Lower lobe of right lung (tissue), 2 donors: ENCODE results near the gene RBFOX2. TPM values are rescaled to one million over a fixed set of nuclear protein-coding genes. Genes with fewer than 3 reads are reported as not detected.

ENCODE experiments used
- ATAC-seq, 2 donors: fragments of 200-7000 bp; cut with Tn5 transposase; one replicate each; pipeline ENCODE4 v1.9.1; 2020 to 2022; ENCODE audit warnings: mild to moderate bottlenecking in 2 of 2, moderate library complexity in 2 of 2
- DNase-seq: peaks from one replicate; pipeline ENCODE4 v3.0.0-alpha.2; 2020
- H3K27ac ChIP-seq: fragments of 200-600 bp; one replicate; pipeline ENCODE4 v1.8.0; 2022
- H3K27me3 ChIP-seq: fragments of 200-600 bp; one replicate; pipeline ENCODE4 v1.8.0; 2022; ENCODE audit warnings: low read depth
- H3K36me3 ChIP-seq: fragments of 200-600 bp; one replicate; pipeline ENCODE4 v1.8.0; 2022; ENCODE audit warnings: mild to moderate bottlenecking
- H3K4me1 ChIP-seq: fragments of 200-600 bp; one replicate; pipeline ENCODE4 v1.8.0; 2022
- H3K4me3 ChIP-seq: fragments of 200-600 bp; one replicate; pipeline ENCODE4 v1.8.0; 2022; ENCODE audit warnings: mild to moderate bottlenecking
- H3K9me3 ChIP-seq: fragments of 200-600 bp; one replicate; pipeline ENCODE4 v1.8.0; 2022
- CTCF ChIP-seq: fragments of 200-600 bp; IDR thresholded peaks from one replicate; pipeline ENCODE4 v1.8.0; 2022; ENCODE audit warnings: antibody characterized with exemption, mild to moderate bottlenecking
- intact Hi-C: fragments of 100-400 bp; cut with DNase I; formaldehyde crosslinking; loops from one replicate; pipeline ENCODE4 v1.11.0; 2022
- total RNA-seq: library from RNA; stranded (reverse); fragmentation: NEBNext Ultra II Directional; extraction: Animal tissue kit (Norgen Biotek cat#: 25700); gene quantifications from one replicate; pipeline ENCODE4 v1.2.1, GENCODE V29; 2021
- donor health status: DM: no; HTN: yes; CAD: no; lungs with severe emphysema.

Gene RBFOX2
- total RNA-seq, 1 donor from 2014 or later = 50.1 TPM

- DNase-seq (no peak), ATAC-seq (no peak)
- Histone ChIP-seq H3K4me1 (peaks cover 17% of the 10 kb centered on the region), H3K9me3 (no peaks in the 10 kb centered on the region), H3K27me3 (no peaks in the 10 kb centered on the region), H3K27ac (no peak overlapping the region), H3K4me3 (no peak overlapping the region), H3K36me3 (no peaks in the 10 kb centered on the region)
- TF ChIP-seq CTCF = no peak
- intact Hi-C loops = no loop called here
Measured at GRCh38 chr22:35886309-35886708, 142.3 kb downstream of the RBFOX2 start.

GRCh38 chr22:35884529-35884928, 144.1 kb downstream of the RBFOX2 start:
- no peak for ATAC-seq
- intact Hi-C loops = no loop called here

GRCh38 chr22:35883031-35883620, 145.5 kb downstream of the RBFOX2 start:
- Histone ChIP-seq H3K27me3 (no peaks in the 10 kb centered on the region), H3K4me1 (peaks cover 17% of the 10 kb centered on the region), H3K9me3 (no peaks in the 10 kb centered on the region), H3K4me3 (no peak overlapping the region), H3K36me3 (no peaks in the 10 kb centered on the region), H3K27ac (peak overlapping the region; percentile 13)
- DNase-seq (no peak), ATAC-seq (peak in 1 of 2 donors; percentile 65)
- TF ChIP-seq CTCF = no peak
- intact Hi-C loops = no loop called here

More at GRCh38 chr22:35884529-35884928, 144.1 kb downstream of the RBFOX2 start:
- no peaks in the 10 kb centered on the region for H3K9me3 ChIP-seq
- no peak overlapping the region for H3K4me3 ChIP-seq
- H3K4me1 ChIP-seq = peaks cover 17% of the 10 kb centered on the region
- no peak overlapping the region for H3K27ac ChIP-seq
- TF ChIP-seq CTCF = no peak
- H3K36me3 ChIP-seq = no peaks in the 10 kb centered on the region
- no peaks in the 10 kb centered on the region for H3K27me3 ChIP-seq
- DNase-seq = no peak

GRCh38 chr22:35882211-35883030, 146.2 kb downstream of the RBFOX2 start:
- H3K27me3 ChIP-seq = no peaks in the 10 kb centered on the region
- intact Hi-C loops = no loop called here
- TF ChIP-seq CTCF = no peak
- DNase-seq (no peak), ATAC-seq (no peak)
- H3K4me3 ChIP-seq = no peak overlapping the region
- H3K27ac ChIP-seq = peak overlapping the region; percentile 13
- H3K4me1 ChIP-seq = peaks cover 17% of the 10 kb centered on the region
- H3K9me3 ChIP-seq = no peaks in the 10 kb centered on the region
- no peaks in the 10 kb centered on the region for H3K36me3 ChIP-seq

- no peak for ATAC-seq
- Histone ChIP-seq H3K36me3 (no peaks in the 10 kb centered on the region), H3K27ac (no peak overlapping the region), H3K4me3 (no peak overlapping the region), H3K9me3 (no peaks in the 10 kb centered on the region), H3K4me1 (peaks cover 17% of the 10 kb centered on the region), H3K27me3 (no peaks in the 10 kb centered on the region)
- DNase-seq = no peak
- no peak for TF ChIP-seq CTCF
- intact Hi-C loops = no loop called here
Measured at GRCh38 chr22:35879351-35879750, 149.3 kb downstream of the RBFOX2 start.
